Immature natural killer cell (primary cell): Measurements from ENCODE around the gene PARD6G. TPM values are rescaled to one million over a fixed set of nuclear protein-coding genes. Genes with fewer than 3 reads are reported as not detected.
"Not testable (repeated sequence)": the region's sequence is repeated elsewhere in the genome, so short reads cannot be mapped to it uniquely, and the experiment has no call there.

Experiments
- DNase-seq, 3 donors: peaks; one replicate each; pipeline ENCODE4 v3.0.0; 2022; ENCODE audit warnings: mixed read lengths in 1 of 3
- H3K27ac Mint-ChIP-seq, 6 donors: one replicate each; pipeline ENCODE4 v1.8.0; 2020; ENCODE audit warnings: mixed read lengths in 6 of 6, mild to moderate bottlenecking in 5 of 6, inconsistent platforms in 4 of 6, moderate library complexity in 3 of 6
- H3K27me3 Mint-ChIP-seq, 3 donors: one replicate each; pipeline ENCODE4 v1.8.0; 2020 to 2021; ENCODE audit warnings: low read depth in 3 of 3, mild to moderate bottlenecking in 3 of 3, mixed read lengths in 3 of 3, moderate library complexity in 3 of 3, inconsistent platforms in 1 of 3
- H3K36me3 Mint-ChIP-seq, 3 donors: one replicate each; pipeline ENCODE4 v1.8.0; 2020; ENCODE audit warnings: mixed read lengths in 3 of 3, inconsistent platforms in 2 of 3, mild to moderate bottlenecking in 2 of 3
- H3K4me1 Mint-ChIP-seq, 2 donors: one replicate each; pipeline ENCODE4 v1.8.0; 2020; ENCODE audit warnings: inconsistent platforms in 2 of 2, mild to moderate bottlenecking in 2 of 2, mixed read lengths in 2 of 2, moderate library complexity in 1 of 2
- H3K4me3 Mint-ChIP-seq, 5 donors: one replicate each; pipeline ENCODE4 v1.8.0; 2020; ENCODE audit warnings: mild to moderate bottlenecking in 5 of 5, mixed read lengths in 5 of 5, inconsistent platforms in 3 of 5, moderate library complexity in 3 of 5
- H3K9me3 Mint-ChIP-seq, 6 donors: one replicate each; pipeline ENCODE4 v1.8.0; 2020; ENCODE audit warnings: mild to moderate bottlenecking in 6 of 6, mixed read lengths in 6 of 6, inconsistent platforms in 4 of 6, moderate library complexity in 3 of 6
- polyA plus RNA-seq, 3 donors: library from polyadenylated mRNA; unstranded; fragments of 300-500 nt; fragmentation: Illumina TruSeq; gene quantifications; one replicate each; pipeline ENCODE4 v1.2.3, GENCODE V29; 2021

The PARD6G gene
- polyA plus RNA-seq, 3 donors from 2014 or later: 0.06 to 0.34 TPM; not detected in 1

DNA sequence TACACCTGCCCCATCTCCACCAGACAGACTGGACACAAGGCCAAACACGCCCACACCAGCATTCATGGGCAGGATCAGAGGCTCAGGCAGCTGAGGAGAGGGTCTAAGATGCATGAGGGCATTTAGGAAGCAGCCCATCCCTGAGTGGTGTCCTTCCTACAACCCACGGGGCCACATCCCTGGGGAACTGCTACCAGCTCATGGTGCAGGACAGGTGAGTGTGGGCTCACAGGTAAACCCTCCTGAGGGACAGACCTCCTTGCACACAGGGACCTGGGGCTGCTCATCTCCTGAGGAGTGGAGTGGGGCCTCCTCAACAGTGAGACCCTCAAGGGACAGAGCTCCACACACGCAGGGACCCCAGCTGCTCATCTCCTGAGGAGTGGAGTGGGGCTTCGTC lies 14.6 kb downstream of the PARD6G start:
- Mint-ChIP-seq H3K9me3 (peaks cover 0 to 2% (median 0%) of the 10 kb centered on the region in 6 donors), H3K27me3 (peaks cover 2 to 7% (median 6%) of the 10 kb centered on the region in 3 donors), H3K27ac (no peak overlapping the region), H3K36me3 (no peaks in the 10 kb centered on the region), H3K4me1 (no peaks in the 10 kb centered on the region), H3K4me3 (no peak overlapping the region)
- no peak for DNase-seq

DNA sequence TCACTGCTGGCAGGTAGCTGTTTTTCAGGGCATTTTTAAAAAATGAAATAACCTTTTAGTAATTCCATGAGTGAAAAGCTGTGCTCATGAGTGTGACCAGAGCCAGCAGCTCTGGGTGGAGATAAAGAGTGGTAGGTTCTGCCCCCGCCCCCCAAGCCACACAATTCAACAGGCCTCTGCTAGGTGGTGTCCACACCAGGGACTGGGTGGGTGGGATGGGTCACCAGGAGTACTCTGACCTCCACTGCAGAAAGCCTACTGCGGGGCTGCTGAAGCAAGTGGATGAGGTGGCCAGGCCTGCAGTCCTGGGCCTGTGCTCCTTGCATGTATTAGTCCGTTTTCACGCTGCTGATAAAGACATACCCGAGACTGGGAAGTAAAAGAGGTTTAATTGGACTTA lies 15.3 kb downstream of the PARD6G start:
- Mint-ChIP-seq H3K4me1 (no peaks in the 10 kb centered on the region), H3K4me3 (no peak overlapping the region), H3K9me3 (peaks cover 0 to 2% (median 0%) of the 10 kb centered on the region in 6 donors), H3K27ac (no peak overlapping the region), H3K27me3 (peaks cover 2 to 6% (median 2%) of the 10 kb centered on the region in 3 donors), H3K36me3 (no peaks in the 10 kb centered on the region)
- no peak for DNase-seq

DNA sequence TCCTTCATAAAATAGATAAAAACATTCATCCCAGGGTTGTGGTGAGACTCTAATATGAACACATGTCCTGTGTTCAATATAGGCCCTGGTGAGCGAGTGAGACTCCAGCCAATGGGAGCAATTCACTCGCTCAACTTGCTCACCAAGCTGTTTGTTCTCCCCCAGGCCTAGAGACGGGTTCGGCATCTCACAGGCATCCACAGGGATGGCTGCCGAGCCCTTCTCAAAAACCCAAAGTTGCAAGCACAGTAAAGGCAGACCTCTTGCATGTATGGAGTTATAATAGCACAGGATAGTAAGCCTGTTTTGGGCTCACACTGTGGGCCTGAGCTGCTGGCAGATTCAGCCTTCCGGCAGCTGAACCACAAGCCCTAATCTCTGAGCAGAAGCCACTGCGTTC lies 15.7 kb downstream of the PARD6G start:
- H3K4me3 Mint-ChIP-seq: no peak overlapping the region
- no peaks in the 10 kb centered on the region for H3K36me3 Mint-ChIP-seq
- no peaks in the 10 kb centered on the region for H3K4me1 Mint-ChIP-seq
- peaks cover 0 to 2% (median 0%) of the 10 kb centered on the region in 6 donors for H3K9me3 Mint-ChIP-seq
- H3K27me3 Mint-ChIP-seq: peaks cover 2% of the 10 kb centered on the region in 3 donors
- DNase-seq: no peak
- H3K27ac Mint-ChIP-seq: no peak overlapping the region

DNA sequence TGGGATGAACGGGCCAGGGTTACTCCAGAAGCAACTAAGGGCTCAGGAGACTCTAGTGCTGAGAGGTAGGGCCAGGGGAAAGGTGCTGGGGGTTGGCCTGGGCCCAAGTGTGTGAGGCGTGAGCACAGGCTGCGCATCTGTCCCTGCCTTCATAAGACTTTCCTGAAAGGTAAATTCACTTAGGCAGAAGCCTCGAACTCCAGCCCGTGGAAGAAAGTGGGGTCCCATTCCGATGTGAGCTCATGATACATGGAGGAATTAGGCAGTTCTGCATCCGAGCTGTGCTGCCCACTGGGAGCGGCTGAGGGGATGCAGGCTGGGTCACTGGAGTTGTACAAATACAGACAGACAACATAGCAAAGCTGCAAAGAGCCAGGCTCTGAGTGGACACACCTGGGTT lies 16.2 kb downstream of the PARD6G start:
- Mint-ChIP-seq H3K4me1 (no peaks in the 10 kb centered on the region), H3K9me3 (no peaks in the 10 kb centered on the region), H3K27me3 (peaks cover 0 to 2% (median 0%) of the 10 kb centered on the region in 3 donors), H3K36me3 (no peaks in the 10 kb centered on the region), H3K4me3 (no peak overlapping the region), H3K27ac (no peak overlapping the region)
- no peak for DNase-seq

DNA sequence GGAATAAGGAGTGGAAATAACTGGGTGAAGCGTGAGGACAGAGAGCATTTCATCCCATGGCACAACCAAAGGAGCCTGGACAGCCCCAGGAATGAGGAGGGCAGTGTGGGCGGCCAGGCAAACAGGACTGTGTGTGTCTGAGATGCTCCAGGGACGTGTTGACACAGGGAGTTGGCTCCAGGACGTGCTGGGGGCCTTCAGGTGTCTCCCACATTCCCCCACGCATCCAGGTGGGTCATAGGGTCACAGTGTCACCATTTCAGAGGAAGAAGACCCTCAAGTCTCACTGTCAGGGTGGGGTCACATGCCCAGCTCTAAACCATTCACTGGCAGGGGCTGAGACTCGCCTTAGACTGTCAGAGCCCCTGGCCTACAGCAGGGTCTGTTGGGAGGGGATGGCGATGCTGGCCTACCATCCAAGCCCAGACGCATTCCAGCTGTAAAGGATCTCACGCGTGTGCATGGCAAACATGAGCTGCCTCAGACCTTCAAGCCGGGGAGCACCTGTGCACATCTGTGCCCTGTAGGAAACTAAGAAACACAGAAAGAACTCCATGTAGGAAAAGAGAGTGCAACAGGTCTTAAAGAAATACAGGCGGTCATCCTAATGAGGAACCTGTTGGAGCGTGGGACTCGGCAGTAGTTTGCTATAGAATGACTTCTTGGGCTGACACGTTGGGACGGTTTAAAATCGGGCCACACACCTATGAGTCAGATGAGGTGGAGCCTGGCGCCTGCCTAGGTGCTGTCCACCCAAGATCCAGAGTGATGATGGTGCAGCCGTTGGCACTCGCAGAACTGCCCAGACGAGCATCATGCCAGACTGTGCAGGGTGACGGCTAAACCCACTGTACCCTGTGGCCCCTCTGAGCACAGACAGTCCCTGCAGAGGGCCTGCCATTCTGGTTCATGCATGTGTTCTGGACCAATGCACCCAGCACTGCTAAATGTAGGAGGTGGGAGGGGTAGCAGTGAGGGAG lies 17.3 kb downstream of the PARD6G start:
- no peak for DNase-seq
- Mint-ChIP-seq H3K9me3 (no peaks in the 10 kb centered on the region), H3K36me3 (no peaks in the 10 kb centered on the region), H3K4me1 (no peaks in the 10 kb centered on the region), H3K27me3 (no peaks in the 10 kb centered on the region), H3K27ac (no peak overlapping the region), H3K4me3 (no peak overlapping the region)

DNA sequence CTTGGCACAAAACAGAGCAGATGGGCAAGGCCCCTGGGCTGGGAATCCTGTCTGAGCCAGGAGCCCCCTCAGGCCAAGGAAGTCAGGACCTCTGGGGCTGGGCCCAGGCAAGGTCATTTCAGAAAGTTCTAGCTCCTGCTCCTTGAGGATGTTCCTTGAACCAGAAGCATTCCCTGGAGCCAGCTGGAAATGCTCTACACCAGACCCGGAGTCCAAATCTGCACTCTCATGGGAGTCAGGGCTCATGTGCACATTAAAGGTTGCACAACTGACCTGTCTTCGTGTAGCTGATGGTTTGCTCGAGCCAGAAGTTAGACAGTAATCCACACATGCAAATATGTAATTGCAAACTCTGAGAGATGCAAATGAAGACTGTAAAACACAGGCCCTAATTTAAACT lies 18.0 kb downstream of the PARD6G start:
- no peak overlapping the region for H3K4me3 Mint-ChIP-seq
- DNase-seq: no peak
- H3K36me3 Mint-ChIP-seq: no peaks in the 10 kb centered on the region
- no peaks in the 10 kb centered on the region for H3K9me3 Mint-ChIP-seq
- no peaks in the 10 kb centered on the region for H3K27me3 Mint-ChIP-seq
- H3K4me1 Mint-ChIP-seq: no peaks in the 10 kb centered on the region
- H3K27ac Mint-ChIP-seq: no peak overlapping the region

DNA sequence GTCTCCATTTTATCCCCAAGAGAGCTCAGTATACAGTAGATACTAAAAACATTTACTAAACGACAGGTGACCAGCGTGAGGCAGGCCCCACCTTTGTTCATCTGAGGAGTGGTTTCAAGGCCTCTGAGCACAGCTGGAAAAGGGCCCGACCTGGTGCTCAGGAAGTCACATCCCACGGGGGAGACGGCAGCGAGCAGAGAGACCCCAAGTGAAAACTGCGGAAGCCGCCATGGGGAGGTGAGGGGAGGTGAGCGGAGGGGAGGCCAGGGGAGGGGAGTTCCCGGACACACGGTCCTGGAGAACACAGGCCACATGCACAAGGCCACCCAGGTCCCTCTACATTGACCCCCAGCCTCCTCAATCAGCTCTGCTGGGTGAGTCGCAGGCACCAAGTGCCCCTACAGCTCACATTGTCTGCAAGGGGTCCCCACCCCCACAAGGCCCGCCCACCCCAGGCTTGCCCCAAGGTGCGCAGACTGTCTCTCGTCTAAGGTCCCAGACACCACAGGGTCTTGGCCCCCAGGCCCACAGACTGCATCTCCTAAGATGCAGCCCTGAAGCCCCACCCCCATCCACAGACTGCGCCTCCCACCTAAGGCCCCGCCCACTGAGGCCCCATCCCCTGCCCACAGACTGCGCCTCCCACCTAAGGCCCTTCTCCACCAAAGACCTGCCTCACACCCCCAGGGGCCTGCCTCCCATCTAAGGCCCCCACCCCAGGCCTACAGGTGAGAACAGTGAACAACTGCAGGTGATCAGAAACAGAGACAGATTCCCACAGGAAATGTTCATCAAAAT lies 19.1 kb downstream of the PARD6G start:
- H3K27me3 Mint-ChIP-seq: no peaks in the 10 kb centered on the region
- no peak for DNase-seq
- H3K36me3 Mint-ChIP-seq: no peaks in the 10 kb centered on the region
- H3K4me3 Mint-ChIP-seq: no peak overlapping the region
- no peaks in the 10 kb centered on the region for H3K4me1 Mint-ChIP-seq
- no peaks in the 10 kb centered on the region for H3K9me3 Mint-ChIP-seq
- H3K27ac Mint-ChIP-seq: no peak overlapping the region

DNA sequence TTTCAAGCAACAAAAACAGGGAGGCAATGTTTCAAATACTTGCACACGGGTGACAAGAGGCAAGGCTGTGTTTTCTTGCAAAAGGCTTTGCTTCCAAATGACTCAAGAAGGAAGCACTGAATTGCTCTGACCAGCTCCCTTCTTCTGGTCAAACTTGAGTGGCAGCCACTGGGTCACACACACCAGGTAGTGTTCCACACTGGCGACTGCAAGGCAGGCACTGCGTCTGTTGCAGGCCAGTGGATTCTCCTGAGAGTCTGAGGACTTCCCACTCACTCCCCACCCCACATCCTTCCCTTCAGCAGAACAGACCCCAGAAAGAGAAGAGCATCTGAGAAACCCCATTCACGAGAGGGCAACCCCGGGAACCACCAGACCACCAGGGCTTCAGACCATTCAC lies 19.8 kb downstream of the PARD6G start:
- DNase-seq: no peak
- Mint-ChIP-seq H3K4me3 (no peak overlapping the region), H3K27me3 (no peaks in the 10 kb centered on the region), H3K36me3 (no peaks in the 10 kb centered on the region), H3K27ac (no peak overlapping the region), H3K9me3 (no peaks in the 10 kb centered on the region), H3K4me1 (no peaks in the 10 kb centered on the region)

DNA sequence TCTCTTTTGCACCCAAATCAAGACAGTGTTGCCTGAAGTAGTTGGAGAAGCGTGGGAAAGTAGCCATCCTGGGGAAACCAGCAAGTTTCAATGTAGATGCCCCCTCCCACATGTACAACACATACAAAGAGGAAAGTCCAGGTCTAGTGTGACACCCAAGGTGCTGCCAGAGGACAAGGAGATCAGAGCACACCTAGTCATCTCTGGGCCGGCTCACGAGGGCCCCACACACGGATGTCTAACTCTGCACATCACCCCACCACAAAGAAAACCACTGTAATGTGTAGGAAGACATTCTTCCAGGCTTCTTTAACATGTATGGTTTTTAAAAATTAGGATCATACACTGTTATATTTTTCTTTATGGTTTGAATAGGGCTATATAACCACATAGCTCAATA lies 21.6 kb downstream of the PARD6G start:
- DNase-seq: no peak
- Mint-ChIP-seq H3K36me3 (no peaks in the 10 kb centered on the region), H3K4me1 (no peaks in the 10 kb centered on the region), H3K9me3 (peaks cover 0 to 3% (median 0%) of the 10 kb centered on the region in 6 donors), H3K27ac (no peak overlapping the region), H3K27me3 (no peaks in the 10 kb centered on the region), H3K4me3 (no peak overlapping the region)

DNA sequence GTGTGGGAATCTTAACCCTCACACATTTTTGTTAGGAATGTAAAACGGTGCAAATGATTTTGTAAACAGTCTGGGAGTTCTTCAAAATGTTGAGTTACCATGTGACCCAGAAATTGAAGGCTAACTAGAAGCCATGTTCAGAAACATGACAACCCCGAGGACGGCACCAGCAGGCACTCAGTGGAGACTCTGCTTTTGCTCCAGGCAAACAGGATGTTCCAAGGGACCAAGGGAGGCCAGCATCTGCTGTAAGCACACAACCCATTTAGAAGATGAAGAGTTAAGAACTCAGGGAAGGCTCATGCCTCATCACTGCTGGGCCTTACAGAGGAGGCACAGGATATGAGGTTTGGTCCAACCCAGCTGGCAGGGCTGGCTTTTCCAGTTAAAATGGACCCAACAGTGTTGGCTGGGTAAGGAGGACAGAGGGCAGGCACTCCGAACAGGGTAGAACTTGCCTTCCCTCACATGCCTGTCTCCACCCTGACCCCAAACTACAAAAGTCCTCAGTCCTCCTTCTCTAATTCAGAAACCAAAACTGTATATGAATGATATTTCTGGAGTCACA lies 23.6 kb downstream of the PARD6G start:
- H3K4me1 Mint-ChIP-seq: no peaks in the 10 kb centered on the region
- H3K27ac Mint-ChIP-seq: no peak overlapping the region
- H3K27me3 Mint-ChIP-seq: no peaks in the 10 kb centered on the region
- no peaks in the 10 kb centered on the region for H3K36me3 Mint-ChIP-seq
- DNase-seq: no peak
- peaks cover 0 to 3% (median 0%) of the 10 kb centered on the region in 6 donors for H3K9me3 Mint-ChIP-seq
- no peak overlapping the region for H3K4me3 Mint-ChIP-seq

DNA sequence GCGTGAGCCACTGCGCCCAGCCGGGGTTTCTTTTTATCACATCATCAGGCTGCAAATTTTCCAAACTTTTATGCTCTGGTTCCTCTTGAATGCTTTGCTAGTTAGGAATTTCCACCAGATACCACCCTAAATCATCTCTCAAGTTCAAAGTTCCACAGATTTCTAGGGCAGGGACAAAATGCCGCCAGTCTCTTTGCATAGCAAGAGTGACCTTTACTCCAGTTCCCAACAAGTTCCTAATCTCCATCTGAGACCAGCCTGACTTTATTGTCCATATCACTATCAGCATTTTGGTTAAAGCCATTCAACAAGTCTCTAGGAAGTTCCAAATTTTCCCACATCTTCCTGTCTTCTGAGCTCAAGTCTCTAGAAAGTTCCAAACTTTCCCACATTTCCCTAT lies 27.8 kb downstream of the PARD6G start:
- not testable (repeated sequence) for H3K36me3 Mint-ChIP-seq, H3K4me1 Mint-ChIP-seq, DNase-seq, H3K27me3 Mint-ChIP-seq, H3K9me3 Mint-ChIP-seq, H3K27ac Mint-ChIP-seq, H3K4me3 Mint-ChIP-seq

DNA sequence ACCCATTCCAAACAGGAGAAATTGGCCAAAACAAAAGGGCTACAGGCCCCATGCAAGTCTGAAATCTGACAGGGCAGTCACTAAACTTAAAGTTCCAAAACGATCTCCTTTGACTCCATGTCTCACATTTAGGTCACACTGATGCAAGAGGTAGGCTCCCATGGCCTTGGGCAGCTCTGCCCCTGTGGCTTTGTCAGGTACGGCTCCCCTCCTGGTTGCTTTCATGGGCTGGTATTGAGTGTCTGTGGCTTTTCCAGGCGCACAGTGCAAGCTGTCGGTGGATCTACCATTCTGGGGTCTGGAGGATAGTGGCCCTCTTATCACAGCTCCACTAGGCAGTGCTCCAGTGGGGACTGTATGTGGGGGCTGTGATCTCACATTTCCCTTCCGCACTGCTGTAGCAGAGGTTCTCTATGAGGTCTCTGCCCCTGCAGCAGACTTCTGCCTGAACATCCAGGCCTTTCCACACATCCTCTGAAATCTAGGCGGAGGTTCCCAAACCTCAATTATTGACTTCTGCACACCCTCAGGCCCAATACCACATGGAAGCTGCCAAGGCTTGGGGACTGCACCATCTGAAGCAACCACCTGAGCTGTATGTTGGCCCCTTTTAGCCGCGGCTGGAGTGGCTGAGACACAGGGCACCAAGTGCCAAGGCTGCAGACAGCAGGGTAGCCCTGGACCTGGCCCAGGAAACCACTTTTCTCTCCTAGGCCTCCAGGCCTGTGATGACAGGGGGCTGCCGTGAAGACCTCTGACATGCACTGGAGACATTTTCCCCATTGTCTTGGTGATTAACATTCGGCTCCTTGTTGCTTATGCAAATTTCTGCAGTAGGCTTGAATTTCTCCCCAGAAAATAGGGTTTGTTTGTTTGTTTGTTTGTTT lies 28.7 kb downstream of the PARD6G start:
- Mint-ChIP-seq H3K4me1 (no peaks in the 10 kb centered on the region), H3K4me3 (no peak overlapping the region), H3K27me3 (peaks cover 0 to 5% (median 2%) of the 10 kb centered on the region in 3 donors)

DNA sequence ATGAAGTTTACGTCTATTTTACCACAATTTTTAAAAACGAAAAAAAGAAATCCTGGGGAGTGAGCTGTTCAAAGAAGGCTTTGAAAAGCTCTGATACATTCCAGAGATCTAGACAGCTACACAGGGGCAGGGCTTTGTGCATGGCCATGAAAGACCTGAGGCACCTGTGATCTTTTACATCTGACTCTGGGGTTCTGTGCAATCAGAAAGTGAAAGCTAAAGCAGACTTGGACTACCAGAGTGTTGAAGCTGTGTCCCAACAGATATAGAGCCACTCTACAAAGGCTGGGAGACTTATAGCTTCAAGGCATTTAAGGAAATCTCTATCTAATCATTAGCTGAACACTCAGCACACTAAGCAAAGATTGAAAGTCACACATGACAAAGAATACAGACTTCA lies 34.1 kb downstream of the PARD6G start:
- Mint-ChIP-seq H3K4me1 (no peaks in the 10 kb centered on the region), H3K27ac (no peak overlapping the region), H3K4me3 (no peak overlapping the region), H3K27me3 (peaks cover 2 to 16% (median 5%) of the 10 kb centered on the region in 3 donors), H3K9me3 (peaks cover 0 to 5% (median 2%) of the 10 kb centered on the region in 6 donors), H3K36me3 (no peaks in the 10 kb centered on the region)
- DNase-seq: no peak

More for the DNA sequence above, 28.7 kb downstream of the PARD6G start:
- Mint-ChIP-seq H3K9me3 (peaks cover 0 to 3% (median under 1%) of the 10 kb centered on the region in 6 donors), H3K36me3 (no peaks in the 10 kb centered on the region), H3K27ac (no peak overlapping the region)
- no peak for DNase-seq
